ENCODE measurements around the gene ZNF282.
A peak's percentile ranks its signal among the peaks of the same experiment; 100 is the strongest.
"Not testable (repeated sequence)": the region's sequence is repeated elsewhere in the genome, so short reads cannot be mapped to it uniquely, and the experiment has no call there.

Gene ZNF282

GRCh38 chr7:149245744-149246143 lies 50.4 kb downstream of the ZNF282 start:
- no peak for TF ChIP-seq GATA1 (IDR thresholded peaks at IDR 0.05; ENCODE audit: low read depth, low read length)
- TF ChIP-seq POLR2A (IDR thresholded peaks at IDR 0.05; ENCODE audit: low read length) = no peak
- DNase-seq = no peak

- TF ChIP-seq POLR2A (IDR thresholded peaks at IDR 0.05; ENCODE audit: low read length) (no peak), GATA1 (IDR thresholded peaks at IDR 0.05; ENCODE audit: low read depth, low read length) (no peak)
- no peak for DNase-seq
Measured at GRCh38 chr7:149248777-149249176, 53.4 kb downstream of the ZNF282 start.

- not testable (repeated sequence) for DNase-seq
Measured at GRCh38 chr7:149250151-149250550, 54.8 kb downstream of the ZNF282 start.

GRCh38 chr7:149251518-149251917 lies 56.2 kb downstream of the ZNF282 start:
- DNase-seq = not testable (repeated sequence)

GRCh38 chr7:149252378-149252777 lies 57.0 kb downstream of the ZNF282 start:
- no peak for DNase-seq
- TF ChIP-seq POLR2A (IDR thresholded peaks at IDR 0.05; ENCODE audit: low read length) (no peak), GATA1 (IDR thresholded peaks at IDR 0.05; ENCODE audit: low read depth, low read length) (no peak)

- TF ChIP-seq POLR2A (IDR thresholded peaks at IDR 0.05; ENCODE audit: low read length) = no peak
- TF ChIP-seq GATA1 (IDR thresholded peaks at IDR 0.05; ENCODE audit: low read depth, low read length) = no peak
- DNase-seq = no peak
Measured at GRCh38 chr7:149253665-149254064, 58.3 kb downstream of the ZNF282 start.

GRCh38 chr7:149254181-149254858 lies 59.0 kb downstream of the ZNF282 start:
- no peak for TF ChIP-seq GATA1 (IDR thresholded peaks at IDR 0.05; ENCODE audit: low read depth, low read length)
- TF ChIP-seq POLR2A (IDR thresholded peaks at IDR 0.05; ENCODE audit: low read length) = no peak
- DNase-seq = no peak

- no peak for TF ChIP-seq GATA1 (IDR thresholded peaks at IDR 0.05; ENCODE audit: low read depth, low read length)
- TF ChIP-seq POLR2A (IDR thresholded peaks at IDR 0.05; ENCODE audit: low read length) = no peak
- DNase-seq = no peak
Measured at GRCh38 chr7:149255174-149255573, 59.8 kb downstream of the ZNF282 start.

- DNase-seq = no peak
- TF ChIP-seq POLR2A (IDR thresholded peaks at IDR 0.05; ENCODE audit: low read length) (no peak), GATA1 (IDR thresholded peaks at IDR 0.05; ENCODE audit: low read depth, low read length) (no peak)
Measured at GRCh38 chr7:149256568-149256967, 61.2 kb downstream of the ZNF282 start.

GRCh38 chr7:149257146-149257545 lies 61.8 kb downstream of the ZNF282 start:
- DNase-seq = no peak
- TF ChIP-seq GATA1 (IDR thresholded peaks at IDR 0.05; ENCODE audit: low read depth, low read length) = no peak
- no peak for TF ChIP-seq POLR2A (IDR thresholded peaks at IDR 0.05; ENCODE audit: low read length)

GRCh38 chr7:149261316-149261828 lies 66.0 kb downstream of the ZNF282 start:
- peak; percentile 26 to 38 for DNase-seq
- TF ChIP-seq GATA1 (IDR thresholded peaks at IDR 0.05; ENCODE audit: low read depth, low read length) = no peak
- no peak for TF ChIP-seq POLR2A (IDR thresholded peaks at IDR 0.05; ENCODE audit: low read length)

GRCh38 chr7:149261829-149262617 lies 66.7 kb downstream of the ZNF282 start, which contains the start of gene ZNF783:
ZNF783 (plus strand) TSS chr7:149262196; CDS start chr7:149262334, 138 bp downstream.
- TF ChIP-seq GATA1 (IDR thresholded peaks at IDR 0.05; ENCODE audit: low read depth, low read length) (no peak), POLR2A (IDR thresholded peaks at IDR 0.05; ENCODE audit: low read length) (peak; percentile 44)
- DNase-seq = peak; percentile 92 to 96

GRCh38 chr7:149266451-149266850 lies 71.1 kb downstream of the ZNF282 start:
- TF ChIP-seq POLR2A (IDR thresholded peaks at IDR 0.05; ENCODE audit: low read length) (no peak), GATA1 (IDR thresholded peaks at IDR 0.05; ENCODE audit: low read depth, low read length) (no peak)
- no peak for DNase-seq

- TF ChIP-seq GATA1 (IDR thresholded peaks at IDR 0.05; ENCODE audit: low read depth, low read length) = no peak
- no peak for DNase-seq
Measured at GRCh38 chr7:149267733-149268132, 72.4 kb downstream of the ZNF282 start.

GRCh38 chr7:149274424-149274823 lies 79.1 kb downstream of the ZNF282 start:
- DNase-seq = not testable (repeated sequence)
